K562 (cell line): Measurements from ENCODE around the gene TSPYL4. TPM values are rescaled to one million over a fixed set of nuclear protein-coding genes. Genes with fewer than 3 reads are reported as not detected.
A peak's percentile ranks its signal among the peaks of the same experiment; 100 is the strongest.

Experiments used
- ARID3A ChIP-seq: IDR thresholded peaks from 2 replicates; pipeline ENCODE4 v1.6.1; 2012; ENCODE audit warnings: low read depth, low read length, improper control_type of control experiment, borderline replicate concordance
- BRCA1 ChIP-seq, 2 experiments: fragments of 450-650 bp in 1 of 2; sonication (generic) in 1 of 2; formaldehyde crosslinking in 1 of 2; IDR thresholded peaks; 2 replicates each; pipeline versions ENCODE4 v1.5.0 to v1.6.1; 2017 to 2020; ENCODE audit warnings: mild to moderate bottlenecking in 1 of 2, missing genetic modification reagents in 1 of 2
- C11orf30 ChIP-seq: fragments of 450-650 bp; IDR thresholded peaks from 2 replicates; pipeline ENCODE4 v1.6.1; 2016; ENCODE audit warnings: low read depth, mild to moderate bottlenecking
- CTCF ChIP-seq, 3 experiments: IDR thresholded peaks in 2 of 3; conservative IDR thresholded peaks in 1 of 3; 2 replicates each; pipeline ENCODE4 v1.5.1; 2011 to 2012; ENCODE audit warnings: low read length in 3 of 3, mild to moderate bottlenecking in 3 of 3, control low read depth in 2 of 3, improper control_type of control experiment in 1 of 3, inconsistent platforms in 1 of 3, low read depth in 1 of 3, mixed read lengths in 1 of 3, moderate library complexity in 1 of 3; ENCODE audit not compliant: insufficient read depth in 2 of 3
- DEAF1 ChIP-seq: fragments of 450-650 bp; formaldehyde crosslinking; IDR thresholded peaks from 2 replicates; pipeline ENCODE4 v1.4.0; 2020; ENCODE audit warnings: mild to moderate bottlenecking, moderate library complexity
- EP400 ChIP-seq: fragments of 450-650 bp; IDR thresholded peaks from 2 replicates; pipeline ENCODE4 v1.6.1; 2017; ENCODE audit warnings: antibody characterized with exemption, mild to moderate bottlenecking, moderate library complexity
- HBP1 ChIP-seq: fragments of 450-650 bp; formaldehyde crosslinking; IDR thresholded peaks from 2 replicates; pipeline ENCODE4 v1.4.0; 2022; ENCODE audit warnings: missing genetic modification characterization
- ILF3 ChIP-seq: fragments of 450-650 bp; IDR thresholded peaks from 2 replicates; pipeline ENCODE4 v1.6.1; 2018; ENCODE audit warnings: antibody characterized with exemption, mild to moderate bottlenecking, moderate library complexity, borderline replicate concordance
- POLR2AphosphoS2 ChIP-seq: IDR thresholded peaks from 2 replicates; pipeline ENCODE4 v1.6.1; 2012; ENCODE audit warnings: low read length, improper control_type of control experiment
- SRF ChIP-seq, 2 experiments: fragments of 250-450, 450-650 bp in 1 of 2; sonication (Bioruptor Pico) in 1 of 2; sonication (generic) in 1 of 2; formaldehyde crosslinking; IDR thresholded peaks; 2 replicates each; pipeline versions ENCODE4 v1.5.0 to v1.5.1; 2020 to 2022; ENCODE audit warnings: mild to moderate bottlenecking in 1 of 2, missing genetic modification reagents in 1 of 2
- STAT6 ChIP-seq: sonication (generic); formaldehyde crosslinking; IDR thresholded peaks from 2 replicates; pipeline ENCODE4 v1.8.1; 2023; ENCODE audit warnings: mild to moderate bottlenecking, missing genetic modification reagents
- VEZF1 ChIP-seq: fragments of 200-800 bp; sonication (Bioruptor generic); IDR thresholded peaks from 2 replicates; pipeline ENCODE4 v1.6.1; 2017; ENCODE audit warnings: missing genetic modification characterization, missing compliant biosample characterization
- polyA plus RNA-seq, 8 experiments: library from polyadenylated mRNA; depleted of rRNA in 4 of 8; stranded (reverse) in 5 of 8; unstranded in 3 of 8; fragments of >200 nt; fragmentation: Nextera tagmentation in 2 of 8; fragmentation: Illumina TruSeq in 1 of 8; extraction: Ambion mirVana in 2 of 8; extraction: Trizol in 1 of 8; gene quantifications; 2 replicates each; pipeline versions ENCODE4 v1.2.1 to v1.2.3, GENCODE V29; 2011 to 2014; ENCODE audit warnings: inconsistent platforms in 1 of 8, missing spikeins in 1 of 8
- total RNA-seq, 7 experiments: library from RNA; depleted of rRNA in 6 of 7; stranded (reverse); fragments of >200 nt in 6 of 7; fragmentation: Illumina TruSeq in 2 of 7; extraction: Trizol in 2 of 7; gene quantifications; 2 replicates each; pipeline versions ENCODE4 v1.2.1 to v1.2.3, GENCODE V29; 2011 to 2021; ENCODE audit warnings: low replicate concordance in 1 of 7

Gene TSPYL4
- total and polyA plus RNA-seq, 9 of the 15 experiments (the other 6 are each of a cell fraction or from before 2014, with no cell fraction given), result 0.69 to 18.0 (median 9.1) TPM

GRCh38 chr6:116280161-116280932 lies 26.5 kb upstream of the TSPYL4 start (continued):
- TF ChIP-seq VEZF1 (CRISPR knock-in tag) (peak; percentile 43), ILF3 (no peak), C11orf30 (no peak), EP400 (no peak), HBP1 (no peak), STAT6 (CRISPR knock-in tag) (no peak), BRCA1 (IDR thresholded peaks at IDR 0.05) (no peak), BRCA1 (CRISPR knock-in tag; IDR thresholded peaks at IDR 0.05) (no peak), SRF (CRISPR knock-in tag; IDR thresholded peaks at IDR 0.05) (no peak), POLR2AphosphoS2 (no peak), ARID3A (no peak), CTCF (IDR thresholded peaks at IDR 0.05 in 2 of 3, conservative IDR thresholded peaks at IDR 0.05 in 1 of 3; ENCODE audit: insufficient read depth in 2 of 3, low read depth in 1 of 3, low read length in 3 of 3) (no peak), DEAF1 (CRISPR knock-in tag) (no peak)
